Measurements from ENCODE around the gene SORBS1. TPM values are rescaled to one million over a fixed set of nuclear protein-coding genes. Genes with fewer than 3 reads are reported as not detected.
A peak's percentile ranks its signal among the peaks of the same experiment; 100 is the strongest.

The SORBS1 gene
- total RNA-seq, 4 donors from 2014 or later: 28.1 to 92.5 (median 41.7) TPM

DNA sequence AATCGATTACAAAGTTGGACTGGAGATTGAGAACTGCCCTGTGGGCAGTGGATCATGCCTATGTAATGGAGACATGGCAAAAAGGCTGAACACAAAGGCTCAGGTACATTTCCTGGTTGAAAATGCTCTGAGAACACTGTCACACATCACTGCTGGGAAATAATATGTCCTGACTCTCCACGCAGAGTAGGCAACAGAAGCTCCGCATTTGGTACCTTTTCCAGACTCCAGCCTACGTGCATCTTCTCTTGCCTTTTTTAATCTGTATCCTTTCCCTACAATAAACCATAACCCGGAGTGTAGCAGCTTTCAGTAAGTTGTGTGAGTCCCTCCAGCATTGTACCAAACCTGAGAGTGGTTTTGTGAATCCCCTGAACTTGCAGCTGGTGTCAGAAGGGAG lies 134.7 kb downstream of the SORBS1 start:
- Histone ChIP-seq H3K36me3 (peaks cover 3% of the 10 kb centered on the region), H3K27me3 (no peaks in the 10 kb centered on the region), H3K4me3 (no peak overlapping the region), H3K27ac (no peak overlapping the region), H3K9me3 (no peaks in the 10 kb centered on the region), H3K4me1 (peaks cover 16% of the 10 kb centered on the region)
- TF ChIP-seq CTCF (IDR thresholded peaks at IDR 0.05) (no peak), EP300 (IDR thresholded peaks at IDR 0.05) (no peak), POLR2AphosphoS5 (IDR thresholded peaks at IDR 0.05) (no peak), POLR2A (IDR thresholded peaks at IDR 0.05) (no peak)
- no peak for DNase-seq (ENCODE audit: low spot score in 2 of 2)
- WGBS: 85% methylated on average over 5 of the region's 5 CpGs

- Histone ChIP-seq H3K4me3 (no peak overlapping the region), H3K27me3 (no peaks in the 10 kb centered on the region), H3K36me3 (peaks cover 4% of the 10 kb centered on the region), H3K4me1 (peaks cover 13% of the 10 kb centered on the region), H3K9me3 (no peaks in the 10 kb centered on the region), H3K27ac (no peak overlapping the region)
- TF ChIP-seq CTCF (IDR thresholded peaks at IDR 0.05) (no peak), POLR2A (IDR thresholded peaks at IDR 0.05) (no peak), POLR2AphosphoS5 (IDR thresholded peaks at IDR 0.05) (no peak), EP300 (IDR thresholded peaks at IDR 0.05) (no peak)
- no peak for DNase-seq (ENCODE audit: low spot score in 2 of 2)
- WGBS: 52% methylated on average over 2 of the region's 2 CpGs
These were observed 135.3 kb downstream of the SORBS1 start for GRCh38 chr10:95425592-95426465.

GRCh38 chr10:95423164-95424005 lies 137.8 kb downstream of the SORBS1 start:
- Histone ChIP-seq H3K4me1 (peaks cover 3% of the 10 kb centered on the region), H3K27me3 (no peaks in the 10 kb centered on the region), H3K9me3 (no peaks in the 10 kb centered on the region), H3K4me3 (no peak overlapping the region), H3K36me3 (peaks cover 11% of the 10 kb centered on the region), H3K27ac (peak overlapping the region; percentile 29)
- 63% methylated on average over 6 of the region's 6 CpGs for WGBS
- no peak for TF ChIP-seq POLR2AphosphoS5 (IDR thresholded peaks at IDR 0.05)
- TF ChIP-seq EP300 (IDR thresholded peaks at IDR 0.05): no peak
- no peak for TF ChIP-seq POLR2A (IDR thresholded peaks at IDR 0.05)
- TF ChIP-seq CTCF (IDR thresholded peaks at IDR 0.05): no peak
- DNase-seq (ENCODE audit: low spot score in 2 of 2): peak in 1 of 2 donors; percentile 20

DNA sequence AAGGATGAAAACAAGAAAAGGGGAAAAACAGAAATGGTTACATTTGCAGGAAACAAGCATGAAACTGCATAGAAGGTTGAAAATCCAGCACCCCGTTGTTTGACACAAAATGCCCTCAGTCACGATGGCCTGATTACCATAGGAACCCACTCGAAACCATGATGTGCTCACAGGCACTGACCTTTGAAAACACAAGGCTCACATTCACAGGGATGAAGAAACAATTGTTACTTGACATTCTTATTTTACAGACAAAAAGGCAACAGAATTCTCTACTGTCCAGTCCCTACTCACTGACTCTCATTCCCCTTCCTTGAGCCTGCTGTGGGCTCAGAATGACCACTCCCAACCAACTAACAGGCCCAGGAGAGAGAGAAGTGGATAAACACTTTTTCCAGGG lies 138.9 kb downstream of the SORBS1 start:
- H3K4me1 ChIP-seq: no peaks in the 10 kb centered on the region
- DNase-seq (ENCODE audit: low spot score in 2 of 2): no peak
- TF ChIP-seq CTCF (IDR thresholded peaks at IDR 0.05) (no peak), POLR2A (IDR thresholded peaks at IDR 0.05) (no peak), POLR2AphosphoS5 (IDR thresholded peaks at IDR 0.05) (no peak), EP300 (IDR thresholded peaks at IDR 0.05) (no peak)
- peaks cover 11% of the 10 kb centered on the region for H3K36me3 ChIP-seq
- WGBS: 60% methylated on average over 3 of the region's 3 CpGs
- no peak overlapping the region for H3K27ac ChIP-seq
- no peaks in the 10 kb centered on the region for H3K9me3 ChIP-seq
- H3K27me3 ChIP-seq: no peaks in the 10 kb centered on the region
- H3K4me3 ChIP-seq: no peak overlapping the region

GRCh38 chr10:95421782-95422181 lies 139.4 kb downstream of the SORBS1 start:
- no peaks in the 10 kb centered on the region for H3K27me3 ChIP-seq
- 86% methylated on average over 3 of the region's 3 CpGs for WGBS
- TF ChIP-seq CTCF (IDR thresholded peaks at IDR 0.05) (no peak), EP300 (IDR thresholded peaks at IDR 0.05) (no peak), POLR2AphosphoS5 (IDR thresholded peaks at IDR 0.05) (no peak), POLR2A (IDR thresholded peaks at IDR 0.05) (no peak)
- H3K9me3 ChIP-seq: no peaks in the 10 kb centered on the region
- H3K4me3 ChIP-seq: no peak overlapping the region
- no peak for DNase-seq (ENCODE audit: low spot score in 2 of 2)
- no peaks in the 10 kb centered on the region for H3K4me1 ChIP-seq
- H3K27ac ChIP-seq: peak overlapping the region; percentile 38
- H3K36me3 ChIP-seq: peaks cover 11% of the 10 kb centered on the region

All from suprapubic skin (tissue), 4 donors.